ENCODE results near the gene ALDH3A2.

The ALDH3A2 gene

GRCh38 chr17:19705771-19706770, 57.5 kb downstream of the ALDH3A2 start:
- Histone ChIP-seq H4K20me1 (ENCODE audit: insufficient read depth, low read length) (no peaks in the 10 kb centered on the region), H3K27ac (ENCODE audit: low read length) (no peak overlapping the region), H3K36me3 (replicated peaks; ENCODE audit: low read depth, low read length) (no peaks in the 10 kb centered on the region), H2AFZ (ENCODE audit: low read depth, low read length) (no peak overlapping the region), H3K27me3 (ENCODE audit: low read depth, low read length) (no peaks in the 10 kb centered on the region), H3K9ac (ENCODE audit: low read length) (no peak overlapping the region), H3K4me2 (ENCODE audit: low read length) (no peak overlapping the region), H3K79me2 (ENCODE audit: low read length) (no peaks in the 10 kb centered on the region), H3K4me3 (ENCODE audit: low read length) (no peak overlapping the region), H3K4me1 (ENCODE audit: low read length) (no peaks in the 10 kb centered on the region), H3K9me3 (ENCODE audit: insufficient read depth, low read length) (no peaks in the 10 kb centered on the region)
- no peak for TF ChIP-seq CTCF (IDR thresholded peaks at IDR 0.05; ENCODE audit: low read depth, low read length)
- no peak for TF ChIP-seq EZH2phosphoT487 (IDR thresholded peaks at IDR 0.05; ENCODE audit: low read depth)

- H2AFZ ChIP-seq (ENCODE audit: low read depth, low read length), result no peak overlapping the region
- no peaks in the 10 kb centered on the region for H3K9me3 ChIP-seq (ENCODE audit: insufficient read depth, low read length)
- H3K9ac ChIP-seq (ENCODE audit: low read length), result no peak overlapping the region
- no peaks in the 10 kb centered on the region for H3K4me1 ChIP-seq (ENCODE audit: low read length)
- H3K27ac ChIP-seq (ENCODE audit: low read length), result no peak overlapping the region
- no peak overlapping the region for H3K4me2 ChIP-seq (ENCODE audit: low read length)
- no peak overlapping the region for H3K4me3 ChIP-seq (ENCODE audit: low read length)
- no peaks in the 10 kb centered on the region for H3K36me3 ChIP-seq (replicated peaks; ENCODE audit: low read depth, low read length)
- no peaks in the 10 kb centered on the region for H4K20me1 ChIP-seq (ENCODE audit: insufficient read depth, low read length)
- no peak for TF ChIP-seq EZH2phosphoT487 (IDR thresholded peaks at IDR 0.05; ENCODE audit: low read depth)
- TF ChIP-seq CTCF (IDR thresholded peaks at IDR 0.05; ENCODE audit: low read depth, low read length), result no peak
- H3K27me3 ChIP-seq (ENCODE audit: low read depth, low read length), result no peaks in the 10 kb centered on the region
- no peaks in the 10 kb centered on the region for H3K79me2 ChIP-seq (ENCODE audit: low read length)
These were observed 58.5 kb downstream of the ALDH3A2 start for GRCh38 chr17:19706791-19707727.

- H3K79me2 ChIP-seq (ENCODE audit: low read length), result no peaks in the 10 kb centered on the region
- H3K27ac ChIP-seq (ENCODE audit: low read length), result no peak overlapping the region
- TF ChIP-seq CTCF (IDR thresholded peaks at IDR 0.05; ENCODE audit: low read depth, low read length) (no peak), EZH2phosphoT487 (IDR thresholded peaks at IDR 0.05; ENCODE audit: low read depth) (no peak)
- H3K9ac ChIP-seq (ENCODE audit: low read length), result no peak overlapping the region
- no peaks in the 10 kb centered on the region for H3K27me3 ChIP-seq (ENCODE audit: low read depth, low read length)
- no peak overlapping the region for H3K4me3 ChIP-seq (ENCODE audit: low read length)
- no peak overlapping the region for H2AFZ ChIP-seq (ENCODE audit: low read depth, low read length)
- no peaks in the 10 kb centered on the region for H3K36me3 ChIP-seq (replicated peaks; ENCODE audit: low read depth, low read length)
- no peaks in the 10 kb centered on the region for H4K20me1 ChIP-seq (ENCODE audit: insufficient read depth, low read length)
- H3K4me2 ChIP-seq (ENCODE audit: low read length), result no peak overlapping the region
- H3K9me3 ChIP-seq (ENCODE audit: insufficient read depth, low read length), result no peaks in the 10 kb centered on the region
- no peaks in the 10 kb centered on the region for H3K4me1 ChIP-seq (ENCODE audit: low read length)
These were observed 59.2 kb downstream of the ALDH3A2 start for GRCh38 chr17:19707728-19708221.

Measured in OCI-LY3 (cell line).